ENCODE measurements around the gene MCM3AP. TPM values are rescaled to one million over a fixed set of nuclear protein-coding genes. Genes with fewer than 3 reads are reported as not detected.

The MCM3AP gene
- total RNA-seq, 1 donor from 2014 or later: 137 TPM

- H3K27me3 Mint-ChIP-seq (ENCODE audit: insufficient read depth): no peaks in the 10 kb centered on the region
- peaks cover 30% of the 10 kb centered on the region for H3K4me1 Mint-ChIP-seq (ENCODE audit: low read depth)
- no peaks in the 10 kb centered on the region for H3K9me3 Mint-ChIP-seq
- peaks cover 40% of the 10 kb centered on the region for H3K36me3 Mint-ChIP-seq (ENCODE audit: low read depth)
- no peak for DNase-seq (ENCODE audit: low spot score)
- H3K27ac Mint-ChIP-seq: no peak overlapping the region
- no peak overlapping the region for H3K4me3 Mint-ChIP-seq
- intact Hi-C loops (cut with micrococcal nuclease): no loop called here
Observed at GRCh38 chr21:46255758-46256337, 29.6 kb downstream of the MCM3AP start.

GRCh38 chr21:46255166-46255565, 30.2 kb downstream of the MCM3AP start:
- intact Hi-C loops (cut with micrococcal nuclease): no loop called here
- peaks cover 36% of the 10 kb centered on the region for H3K4me1 Mint-ChIP-seq (ENCODE audit: low read depth)
- peaks cover 44% of the 10 kb centered on the region for H3K36me3 Mint-ChIP-seq (ENCODE audit: low read depth)
- H3K4me3 Mint-ChIP-seq: no peak overlapping the region
- no peaks in the 10 kb centered on the region for H3K9me3 Mint-ChIP-seq
- H3K27me3 Mint-ChIP-seq (ENCODE audit: insufficient read depth): no peaks in the 10 kb centered on the region
- no peak for DNase-seq (ENCODE audit: low spot score)
- peak overlapping the region; percentile 13 for H3K27ac Mint-ChIP-seq

DNA sequence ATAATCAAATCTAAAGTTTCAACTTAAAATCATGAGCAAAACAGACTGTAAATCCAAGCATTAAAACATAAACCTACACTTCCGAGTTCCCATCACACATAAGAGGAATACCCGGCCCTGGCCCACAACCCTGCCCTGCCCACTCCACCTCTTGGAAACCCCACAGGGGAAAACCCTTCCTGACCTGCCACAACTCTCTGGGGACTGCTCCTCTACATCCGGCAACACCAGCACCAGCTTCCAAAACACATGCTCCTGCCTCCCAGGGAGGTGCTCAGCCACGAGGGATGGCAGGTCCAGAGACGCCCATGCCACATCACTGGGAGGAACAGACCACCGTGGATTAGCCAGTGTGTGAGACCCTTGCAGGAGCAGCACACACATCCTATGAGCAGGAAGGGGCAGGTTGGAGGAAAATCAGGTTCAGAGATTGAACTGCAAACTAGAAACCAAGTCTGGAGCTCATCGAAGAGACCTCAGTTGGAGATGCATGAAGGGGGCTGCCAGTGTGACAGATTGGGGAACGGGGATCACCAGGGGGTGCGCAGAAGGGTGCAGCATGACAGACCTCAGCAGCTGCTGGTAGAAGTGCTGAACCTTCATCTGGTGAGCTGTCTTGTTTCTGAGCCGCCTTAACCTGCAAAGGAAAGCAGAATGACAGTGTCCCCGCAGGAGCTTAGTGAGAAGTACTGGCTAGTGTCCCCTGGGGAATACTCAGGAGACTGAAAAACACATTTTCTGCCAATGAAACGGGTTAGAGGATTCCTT, 31.0 kb downstream of the MCM3AP start:
- DNase-seq (ENCODE audit: low spot score): no peak
- H3K9me3 Mint-ChIP-seq: no peaks in the 10 kb centered on the region
- peak overlapping the region; percentile 95 for H3K27ac Mint-ChIP-seq
- H3K4me3 Mint-ChIP-seq: peak overlapping the region; percentile 62
- intact Hi-C loops (cut with micrococcal nuclease): no loop called here
- peaks cover 52% of the 10 kb centered on the region for H3K36me3 Mint-ChIP-seq (ENCODE audit: low read depth)
- peaks cover 43% of the 10 kb centered on the region for H3K4me1 Mint-ChIP-seq (ENCODE audit: low read depth)
- H3K27me3 Mint-ChIP-seq (ENCODE audit: insufficient read depth): no peaks in the 10 kb centered on the region

DNA sequence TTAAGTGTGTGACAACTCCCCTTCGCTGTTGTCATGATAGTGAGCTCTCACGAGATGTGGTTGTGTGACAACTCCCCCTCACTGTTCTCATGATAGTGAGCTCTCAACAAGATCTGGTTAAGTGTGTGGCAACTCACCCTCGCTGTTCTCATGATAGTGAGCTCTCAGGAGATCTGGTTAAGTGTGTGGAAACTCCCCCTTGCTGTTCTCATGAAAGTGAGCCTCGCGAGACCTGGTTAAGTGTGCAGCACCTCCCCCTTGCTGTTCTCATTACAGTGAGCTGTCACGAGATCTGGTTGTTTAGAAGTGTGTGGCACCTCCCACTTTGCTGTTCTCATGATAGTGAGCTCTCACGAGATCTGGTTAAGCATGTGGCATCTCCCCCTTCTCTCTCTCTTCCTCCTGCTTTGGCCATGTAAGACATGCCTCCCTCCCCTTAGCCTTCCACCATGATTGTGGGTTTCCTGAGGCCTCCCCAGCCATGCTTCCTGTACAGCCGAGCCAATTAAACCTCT, 31.7 kb downstream of the MCM3AP start:
- DNase-seq (ENCODE audit: low spot score): peak; percentile 62
- peaks cover 56% of the 10 kb centered on the region for H3K36me3 Mint-ChIP-seq (ENCODE audit: low read depth)
- no peaks in the 10 kb centered on the region for H3K9me3 Mint-ChIP-seq
- intact Hi-C loops (cut with micrococcal nuclease): loop anchor here (1.0 to 2.0 kb wide), 4 partner anchors 25 to 206 kb away; partner anchors contain the start of genes LSS and YBEY
- no peaks in the 10 kb centered on the region for H3K27me3 Mint-ChIP-seq (ENCODE audit: insufficient read depth)
- peak overlapping the region; percentile 95 for H3K27ac Mint-ChIP-seq
- H3K4me1 Mint-ChIP-seq (ENCODE audit: low read depth): peaks cover 43% of the 10 kb centered on the region
- H3K4me3 Mint-ChIP-seq: peak overlapping the region; percentile 62

GRCh38 chr21:46252840-46253239, 32.6 kb downstream of the MCM3AP start:
- Mint-ChIP-seq H3K27ac (no peak overlapping the region), H3K4me1 (ENCODE audit: low read depth) (peaks cover 43% of the 10 kb centered on the region), H3K4me3 (no peak overlapping the region), H3K27me3 (ENCODE audit: insufficient read depth) (no peaks in the 10 kb centered on the region), H3K9me3 (no peaks in the 10 kb centered on the region), H3K36me3 (ENCODE audit: low read depth) (peaks cover 54% of the 10 kb centered on the region)
- no peak for DNase-seq (ENCODE audit: low spot score)
- intact Hi-C loops (cut with micrococcal nuclease): loop anchor here (1.0 to 2.0 kb wide), 4 partner anchors 25 to 206 kb away; partner anchors contain the start of genes LSS and YBEY

DNA sequence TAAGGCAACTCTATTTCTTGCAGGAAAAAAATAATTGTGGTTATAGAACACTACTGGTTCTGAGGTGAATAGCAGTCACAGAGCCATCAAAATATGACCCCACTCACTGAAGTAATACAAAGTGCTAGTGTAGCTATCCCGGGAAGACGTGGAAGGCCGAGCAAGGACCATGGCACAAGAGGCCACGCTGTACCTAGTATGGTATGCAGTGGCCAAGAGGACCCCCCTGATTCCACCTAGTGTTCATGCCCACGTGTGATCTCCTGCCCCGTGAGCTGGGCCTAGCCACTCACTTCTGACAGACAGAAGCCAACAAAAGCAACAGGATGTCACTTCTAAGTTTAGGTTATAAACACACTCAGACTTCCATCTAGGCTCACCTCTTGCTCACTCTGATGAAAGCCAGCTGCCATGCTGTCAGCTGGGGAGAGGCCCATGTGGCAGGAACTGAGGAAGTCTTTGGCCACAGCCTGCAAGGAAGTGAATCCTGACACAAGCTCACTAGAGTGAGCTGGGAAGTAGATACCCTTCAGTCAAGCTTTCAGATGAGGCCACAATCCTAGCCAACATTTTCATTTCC, 35.2 kb downstream of the MCM3AP start:
- peaks cover 58% of the 10 kb centered on the region for H3K36me3 Mint-ChIP-seq (ENCODE audit: low read depth)
- peak overlapping the region; percentile 70 for H3K27ac Mint-ChIP-seq
- H3K9me3 Mint-ChIP-seq: no peaks in the 10 kb centered on the region
- no peak overlapping the region for H3K4me3 Mint-ChIP-seq
- DNase-seq (ENCODE audit: low spot score): no peak
- intact Hi-C loops (cut with micrococcal nuclease): no loop called here
- H3K27me3 Mint-ChIP-seq (ENCODE audit: insufficient read depth): no peaks in the 10 kb centered on the region
- peaks cover 43% of the 10 kb centered on the region for H3K4me1 Mint-ChIP-seq (ENCODE audit: low read depth)

- Mint-ChIP-seq H3K4me1 (ENCODE audit: low read depth) (peaks cover 29% of the 10 kb centered on the region), H3K27ac (no peak overlapping the region), H3K9me3 (no peaks in the 10 kb centered on the region)
Observed at GRCh38 chr21:46248827-46249226, 36.6 kb downstream of the MCM3AP start.

GRCh38 chr21:46248422-46248782, 37.0 kb downstream of the MCM3AP start:
- intact Hi-C loops (cut with micrococcal nuclease): no loop called here
- Mint-ChIP-seq H3K27me3 (ENCODE audit: insufficient read depth) (no peaks in the 10 kb centered on the region), H3K27ac (peak overlapping the region; percentile 43), H3K4me3 (no peak overlapping the region), H3K36me3 (ENCODE audit: low read depth) (peaks cover 43% of the 10 kb centered on the region), H3K9me3 (no peaks in the 10 kb centered on the region), H3K4me1 (ENCODE audit: low read depth) (peaks cover 28% of the 10 kb centered on the region)
- DNase-seq (ENCODE audit: low spot score): no peak

More at GRCh38 chr21:46248827-46249226, 36.6 kb downstream of the MCM3AP start:
- no peak overlapping the region for H3K4me3 Mint-ChIP-seq
- intact Hi-C loops (cut with micrococcal nuclease): no loop called here
- peaks cover 46% of the 10 kb centered on the region for H3K36me3 Mint-ChIP-seq (ENCODE audit: low read depth)
- no peaks in the 10 kb centered on the region for H3K27me3 Mint-ChIP-seq (ENCODE audit: insufficient read depth)
- no peak for DNase-seq (ENCODE audit: low spot score)

DNA sequence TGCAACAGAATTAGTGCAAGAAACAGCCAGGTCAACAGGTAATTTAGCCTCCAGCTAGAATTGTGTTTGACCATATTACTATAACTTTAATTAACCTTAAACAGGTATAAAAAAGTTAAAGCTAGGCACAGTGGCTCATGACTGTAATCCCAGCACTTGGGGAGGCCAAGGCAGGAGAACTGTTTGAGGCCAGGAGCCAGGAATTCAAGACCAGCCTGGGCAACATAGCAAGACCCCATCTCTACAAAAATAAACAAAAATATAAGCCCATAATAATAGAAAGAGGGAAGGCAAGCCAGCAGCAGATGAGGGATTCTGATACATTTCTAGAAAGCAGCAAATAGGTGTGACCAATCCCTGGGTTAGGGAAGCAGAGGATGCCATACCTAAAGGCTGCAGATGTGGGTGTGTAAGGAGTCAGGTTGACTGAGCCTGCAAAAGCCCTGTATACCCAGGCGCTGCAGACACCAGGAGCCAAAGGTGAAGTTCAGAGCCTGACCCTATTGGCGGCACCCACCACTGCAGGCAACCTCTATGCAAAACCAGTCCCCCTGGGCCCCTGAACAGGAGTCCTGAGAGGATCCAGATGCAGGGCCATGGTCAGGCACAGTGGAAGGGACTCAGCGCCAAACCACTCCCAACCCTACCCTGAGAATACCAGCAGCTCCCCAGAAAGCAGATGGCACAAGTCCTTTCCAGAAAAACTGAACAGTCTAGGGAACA, 37.6 kb downstream of the MCM3AP start:
- H3K27ac Mint-ChIP-seq: peak overlapping the region; percentile 43
- H3K4me3 Mint-ChIP-seq: no peak overlapping the region
- peaks cover 45% of the 10 kb centered on the region for H3K36me3 Mint-ChIP-seq (ENCODE audit: low read depth)
- intact Hi-C loops (cut with micrococcal nuclease): no loop called here
- no peaks in the 10 kb centered on the region for H3K27me3 Mint-ChIP-seq (ENCODE audit: insufficient read depth)
- DNase-seq (ENCODE audit: low spot score): no peak
- H3K9me3 Mint-ChIP-seq: no peaks in the 10 kb centered on the region
- peaks cover 26% of the 10 kb centered on the region for H3K4me1 Mint-ChIP-seq (ENCODE audit: low read depth)

- H3K4me3 Mint-ChIP-seq: no peak overlapping the region
- H3K9me3 Mint-ChIP-seq: no peaks in the 10 kb centered on the region
- H3K36me3 Mint-ChIP-seq (ENCODE audit: low read depth): peaks cover 58% of the 10 kb centered on the region
- intact Hi-C loops (cut with micrococcal nuclease): no loop called here
- no peak for DNase-seq (ENCODE audit: low spot score)
- no peak overlapping the region for H3K27ac Mint-ChIP-seq
- no peaks in the 10 kb centered on the region for H3K27me3 Mint-ChIP-seq (ENCODE audit: insufficient read depth)
- H3K4me1 Mint-ChIP-seq (ENCODE audit: low read depth): peaks cover 23% of the 10 kb centered on the region
Observed at GRCh38 chr21:46246345-46246744, 39.1 kb downstream of the MCM3AP start.

DNA sequence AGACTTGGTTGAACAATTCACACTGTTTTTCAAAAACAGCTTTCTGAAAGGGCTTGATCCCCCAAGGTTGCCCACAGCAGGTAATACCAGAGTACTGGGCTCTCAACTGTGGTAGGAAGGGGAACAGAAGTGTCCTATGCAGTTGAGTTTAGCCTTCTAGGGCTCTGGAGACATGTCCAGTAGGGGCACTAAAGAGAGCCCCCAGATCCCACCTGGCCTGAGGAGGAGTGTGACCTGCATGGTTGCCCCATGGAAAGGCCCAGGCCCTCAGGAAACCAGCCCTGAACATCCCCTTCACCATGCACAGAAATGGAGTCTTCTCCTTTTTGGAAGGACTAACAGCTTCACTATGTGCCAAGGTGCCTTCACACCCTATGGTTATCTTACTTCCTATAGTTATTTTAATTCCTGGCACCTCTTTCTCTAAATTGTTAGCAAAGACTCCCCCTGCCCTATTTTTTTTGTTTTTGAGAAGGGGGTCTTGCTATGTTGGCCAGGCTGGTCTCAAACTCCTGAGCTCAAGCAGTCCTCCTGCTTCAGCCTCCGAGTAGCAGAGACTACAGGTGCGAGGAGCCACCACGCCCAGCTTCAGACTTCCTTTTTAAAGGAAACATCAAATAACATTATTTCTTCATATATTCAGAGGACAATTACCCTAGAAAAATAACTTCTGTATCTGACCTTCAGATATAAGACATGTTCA, 40.0 kb downstream of the MCM3AP start:
- Mint-ChIP-seq H3K27me3 (ENCODE audit: insufficient read depth) (no peaks in the 10 kb centered on the region), H3K4me3 (no peak overlapping the region), H3K9me3 (no peaks in the 10 kb centered on the region), H3K27ac (peak overlapping the region; percentile 44), H3K36me3 (ENCODE audit: low read depth) (peaks cover 59% of the 10 kb centered on the region), H3K4me1 (ENCODE audit: low read depth) (peaks cover 13% of the 10 kb centered on the region)
- intact Hi-C loops (cut with micrococcal nuclease): no loop called here
- DNase-seq (ENCODE audit: low spot score): no peak

GRCh38 chr21:46244602-46245001, 40.8 kb downstream of the MCM3AP start:
- no peak overlapping the region for H3K27ac Mint-ChIP-seq
- peaks cover 12% of the 10 kb centered on the region for H3K4me1 Mint-ChIP-seq (ENCODE audit: low read depth)
- H3K27me3 Mint-ChIP-seq (ENCODE audit: insufficient read depth): no peaks in the 10 kb centered on the region
- no peak overlapping the region for H3K4me3 Mint-ChIP-seq
- no peaks in the 10 kb centered on the region for H3K9me3 Mint-ChIP-seq
- intact Hi-C loops (cut with micrococcal nuclease): no loop called here
- DNase-seq (ENCODE audit: low spot score): no peak
- peaks cover 58% of the 10 kb centered on the region for H3K36me3 Mint-ChIP-seq (ENCODE audit: low read depth)
